ENCODE results near the gene WNT4.

Gene WNT4

DNA sequence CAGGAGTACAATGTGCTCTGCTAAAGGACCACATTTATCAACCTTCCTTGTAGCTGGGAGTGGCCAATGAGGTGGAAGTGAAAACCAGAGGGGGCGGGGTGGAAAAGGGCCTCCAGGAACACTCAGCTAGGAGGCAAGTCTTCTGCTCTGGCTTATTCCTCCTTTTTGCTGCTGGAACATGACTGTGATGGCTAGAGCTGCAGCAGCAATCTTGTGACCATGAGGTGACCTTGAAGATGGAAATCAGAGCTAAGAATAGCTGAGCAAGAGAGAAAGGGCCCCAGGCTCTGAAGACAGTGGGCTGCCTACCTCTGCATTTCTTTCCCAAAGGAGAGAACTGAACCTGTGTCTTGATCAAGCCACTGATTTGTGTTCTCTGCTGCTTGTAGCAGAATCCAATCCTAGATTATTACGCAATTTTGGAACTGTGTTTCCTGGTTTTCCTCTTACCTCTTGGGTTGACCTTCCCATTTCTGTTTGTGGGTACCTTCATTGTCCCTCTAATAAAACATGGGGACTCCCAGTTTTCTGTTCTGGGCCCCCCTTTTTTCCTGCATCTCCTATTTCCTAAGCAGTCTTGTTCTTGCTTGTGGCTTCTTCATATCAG is 36.4 kb upstream of the WNT4 start:
- H3K27me3 ChIP-seq (ENCODE audit: control insufficient read depth in 1 of 2, insufficient read depth in 2 of 2, low read length in 2 of 2), result no peaks in the 10 kb centered on the region
- H3K36me3 ChIP-seq (ENCODE audit: control insufficient read depth in 1 of 2, insufficient read depth in 2 of 2, low read length in 2 of 2), result no peaks in the 10 kb centered on the region
- H3K9ac ChIP-seq (ENCODE audit: low read depth in 1 of 2, low read length in 2 of 2), result no peak overlapping the region
- H3K9me3 ChIP-seq (ENCODE audit: control insufficient read depth in 1 of 2, low read length in 2 of 2), result no peaks in the 10 kb centered on the region
- H3K27ac ChIP-seq (ENCODE audit: low read depth, low read length), result no peak overlapping the region
- H3K4me1 ChIP-seq (ENCODE audit: control insufficient read depth in 1 of 2, insufficient read depth in 2 of 2, low read length in 2 of 2), result no peaks in the 10 kb centered on the region
- H3K4me3 ChIP-seq (ENCODE audit: low read depth in 1 of 2, low read length in 2 of 2), result no peak overlapping the region

DNA sequence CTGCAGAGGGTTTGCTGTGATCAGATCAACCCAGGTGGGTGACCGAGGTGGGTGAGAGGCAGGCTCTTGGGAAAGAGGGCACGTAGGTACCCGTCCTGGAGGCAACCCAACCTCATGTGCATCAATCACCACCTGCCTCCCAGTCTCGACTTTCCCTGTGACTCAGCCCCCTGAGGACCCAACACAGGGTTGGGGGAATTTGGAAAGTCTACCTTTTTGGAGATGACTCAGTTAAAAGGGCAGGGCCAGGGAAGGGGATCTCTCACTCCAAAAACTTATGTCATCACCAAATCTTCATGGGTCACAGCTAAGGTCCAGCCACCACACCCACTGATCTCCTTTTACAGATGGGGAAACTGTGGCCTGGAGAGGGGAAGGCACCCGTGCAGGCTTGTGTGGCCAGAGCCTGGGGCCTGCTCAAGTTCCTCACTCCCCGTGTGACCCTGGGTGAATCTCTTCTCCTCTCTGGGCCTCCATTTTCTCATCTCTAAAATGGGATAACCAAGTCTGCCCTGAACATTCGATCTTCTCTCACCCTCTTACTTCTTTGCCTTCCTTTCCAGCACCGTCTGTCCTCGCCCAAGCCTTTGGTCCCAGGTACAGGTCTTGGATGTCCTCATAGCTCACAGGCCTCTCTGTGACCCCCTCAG is 34.6 kb upstream of the WNT4 start:
- H3K4me3 ChIP-seq (ENCODE audit: low read depth in 1 of 2, low read length in 2 of 2), result no peak overlapping the region
- no peaks in the 10 kb centered on the region for H3K27me3 ChIP-seq (ENCODE audit: control insufficient read depth in 1 of 2, insufficient read depth in 2 of 2, low read length in 2 of 2)
- no peaks in the 10 kb centered on the region for H3K36me3 ChIP-seq (ENCODE audit: control insufficient read depth in 1 of 2, insufficient read depth in 2 of 2, low read length in 2 of 2)
- H3K9me3 ChIP-seq (ENCODE audit: control insufficient read depth in 1 of 2, low read length in 2 of 2), result no peaks in the 10 kb centered on the region
- no peak overlapping the region for H3K9ac ChIP-seq (ENCODE audit: low read depth in 1 of 2, low read length in 2 of 2)
- no peaks in the 10 kb centered on the region for H3K4me1 ChIP-seq (ENCODE audit: control insufficient read depth in 1 of 2, insufficient read depth in 2 of 2, low read length in 2 of 2)
- H3K27ac ChIP-seq (ENCODE audit: low read depth, low read length), result no peak overlapping the region

DNA sequence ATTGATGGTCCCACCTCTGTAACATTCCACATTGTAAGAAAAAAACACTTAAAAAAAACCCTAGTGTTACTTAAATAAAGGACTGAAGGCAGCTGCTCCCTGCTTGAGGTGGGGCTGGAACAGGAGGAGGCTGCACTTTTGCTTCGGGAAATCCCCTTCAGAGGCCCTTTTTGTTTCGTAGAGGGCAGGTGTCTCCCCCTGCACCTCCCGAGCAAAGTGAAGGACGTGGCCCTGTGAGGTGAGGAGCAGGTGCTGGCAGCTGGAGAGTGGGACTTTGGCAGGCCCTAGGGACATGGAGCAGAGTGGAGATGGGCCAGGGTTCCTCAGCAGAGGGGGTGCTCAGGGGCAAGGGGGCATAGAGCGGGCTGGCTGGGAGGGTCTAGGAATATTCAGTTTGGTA is 33.4 kb upstream of the WNT4 start:
- Histone ChIP-seq H3K9me3 (ENCODE audit: control insufficient read depth in 1 of 2, low read length in 2 of 2) (no peaks in the 10 kb centered on the region), H3K9ac (ENCODE audit: low read depth in 1 of 2, low read length in 2 of 2) (no peak overlapping the region), H3K27ac (ENCODE audit: low read depth, low read length) (no peak overlapping the region), H3K4me1 (ENCODE audit: control insufficient read depth in 1 of 2, insufficient read depth in 2 of 2, low read length in 2 of 2) (no peaks in the 10 kb centered on the region), H3K4me3 (ENCODE audit: low read depth in 1 of 2, low read length in 2 of 2) (no peak overlapping the region), H3K27me3 (ENCODE audit: control insufficient read depth in 1 of 2, insufficient read depth in 2 of 2, low read length in 2 of 2) (no peaks in the 10 kb centered on the region), H3K36me3 (ENCODE audit: control insufficient read depth in 1 of 2, insufficient read depth in 2 of 2, low read length in 2 of 2) (no peaks in the 10 kb centered on the region)

DNA sequence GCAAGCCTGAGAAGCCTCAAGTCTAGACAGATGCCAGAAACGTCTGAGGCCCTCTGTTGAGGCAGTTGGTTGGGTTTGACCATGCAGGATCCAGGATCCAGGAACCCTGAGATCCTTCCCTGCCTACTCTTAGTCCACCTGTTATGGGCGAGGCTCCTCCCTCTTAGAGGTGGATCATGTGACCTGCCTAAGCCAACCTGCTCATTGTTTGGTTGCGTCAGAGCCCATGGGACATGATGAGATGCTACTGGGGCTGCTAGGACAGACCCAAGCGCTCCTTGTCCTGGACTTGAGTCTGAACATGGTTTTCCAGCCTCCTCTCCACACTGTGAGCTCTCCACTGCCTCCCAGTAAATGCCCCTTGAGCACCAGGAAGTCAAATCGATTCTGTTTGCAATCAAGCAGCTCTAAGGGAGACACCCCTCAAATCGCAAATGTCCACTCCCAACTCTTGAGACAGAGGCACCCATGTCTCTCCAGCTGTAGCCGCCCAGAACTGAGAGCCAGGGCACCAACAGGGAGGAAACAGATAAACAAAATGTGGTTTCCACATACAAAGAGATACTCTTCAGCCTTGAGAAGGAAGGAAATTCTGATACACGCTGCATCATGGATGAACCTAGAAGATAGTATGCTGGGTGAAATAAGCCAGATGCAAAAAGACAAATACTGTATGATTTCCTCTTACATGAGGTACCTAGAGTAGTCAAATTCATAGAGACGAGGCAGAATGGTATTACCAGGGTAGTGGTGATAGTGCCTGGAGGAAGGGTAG is 31.7 kb upstream of the WNT4 start:
- Histone ChIP-seq H3K4me1 (ENCODE audit: control insufficient read depth in 1 of 2, insufficient read depth in 2 of 2, low read length in 2 of 2) (no peaks in the 10 kb centered on the region), H3K9me3 (ENCODE audit: control insufficient read depth in 1 of 2, low read length in 2 of 2) (no peaks in the 10 kb centered on the region), H3K9ac (ENCODE audit: low read depth in 1 of 2, low read length in 2 of 2) (no peak overlapping the region), H3K4me3 (ENCODE audit: low read depth in 1 of 2, low read length in 2 of 2) (no peak overlapping the region), H3K27me3 (ENCODE audit: control insufficient read depth in 1 of 2, insufficient read depth in 2 of 2, low read length in 2 of 2) (no peaks in the 10 kb centered on the region), H3K27ac (ENCODE audit: low read depth, low read length) (no peak overlapping the region), H3K36me3 (ENCODE audit: control insufficient read depth in 1 of 2, insufficient read depth in 2 of 2, low read length in 2 of 2) (no peaks in the 10 kb centered on the region)

DNA sequence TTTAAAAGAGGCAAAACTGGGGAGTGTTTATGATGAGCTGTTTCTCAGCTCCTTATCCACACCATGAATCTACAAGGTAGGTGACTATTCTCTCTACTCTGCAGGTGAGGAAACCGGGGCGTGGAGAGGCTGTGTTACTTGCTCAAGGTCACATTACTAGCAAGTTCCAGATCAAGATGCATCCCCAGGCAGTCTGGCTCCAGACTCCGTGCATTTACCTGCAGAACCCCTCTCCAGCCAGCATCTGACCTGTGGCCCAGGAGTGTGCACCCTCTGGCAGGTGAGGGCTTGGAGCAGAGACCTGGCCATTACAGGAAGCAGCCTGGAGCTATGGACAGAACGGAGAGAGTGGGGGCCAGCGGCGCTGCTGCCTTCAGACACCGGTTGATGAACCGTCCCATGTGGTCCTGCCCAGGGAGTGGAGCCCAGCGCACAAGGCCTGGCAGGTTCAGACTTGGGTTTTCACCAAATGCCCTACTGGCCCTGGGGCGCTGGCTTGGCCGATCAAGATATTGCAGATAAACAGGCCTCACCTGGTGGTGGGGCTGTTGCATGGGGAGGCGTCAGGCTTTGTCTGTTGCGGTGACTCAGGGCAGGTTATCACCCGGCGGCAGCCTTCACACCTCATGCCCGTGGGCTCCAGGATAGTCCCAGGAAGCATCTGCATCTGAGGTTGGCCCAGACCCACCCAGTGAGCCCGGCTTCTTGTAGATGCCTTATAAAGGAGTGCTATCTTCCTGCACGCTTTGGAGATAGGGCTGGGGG is 29.2 kb upstream of the WNT4 start:
- Histone ChIP-seq H3K27me3 (ENCODE audit: control insufficient read depth in 1 of 2, insufficient read depth in 2 of 2, low read length in 2 of 2) (no peaks in the 10 kb centered on the region), H3K27ac (ENCODE audit: low read depth, low read length) (no peak overlapping the region), H3K9me3 (ENCODE audit: control insufficient read depth in 1 of 2, low read length in 2 of 2) (no peaks in the 10 kb centered on the region), H3K4me3 (ENCODE audit: low read depth in 1 of 2, low read length in 2 of 2) (no peak overlapping the region), H3K9ac (ENCODE audit: low read depth in 1 of 2, low read length in 2 of 2) (no peak overlapping the region), H3K4me1 (ENCODE audit: control insufficient read depth in 1 of 2, insufficient read depth in 2 of 2, low read length in 2 of 2) (no peaks in the 10 kb centered on the region), H3K36me3 (ENCODE audit: control insufficient read depth in 1 of 2, insufficient read depth in 2 of 2, low read length in 2 of 2) (no peaks in the 10 kb centered on the region)

DNA sequence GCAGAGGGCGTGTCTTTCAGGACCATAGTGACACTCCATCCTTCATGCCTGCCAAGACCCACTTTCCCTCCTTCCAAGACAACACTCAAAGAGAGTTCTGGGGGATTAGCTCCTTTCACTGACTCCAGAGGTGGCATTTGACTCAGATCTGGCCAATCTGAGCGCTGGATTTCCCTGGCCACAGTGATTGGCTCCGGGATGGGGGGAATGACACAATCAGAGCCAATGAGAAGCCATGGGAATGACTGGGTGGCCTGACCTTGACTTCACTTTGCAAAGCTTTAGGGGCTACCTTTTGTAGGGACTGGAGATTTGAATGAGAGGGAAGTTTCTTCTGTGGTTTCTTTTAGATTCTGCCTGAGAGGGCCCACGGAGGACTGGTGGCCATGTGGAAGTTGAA is 26.9 kb upstream of the WNT4 start:
- H3K9me3 ChIP-seq (ENCODE audit: control insufficient read depth in 1 of 2, low read length in 2 of 2), result no peaks in the 10 kb centered on the region
- H3K27ac ChIP-seq (ENCODE audit: low read depth, low read length), result no peak overlapping the region
- H3K4me1 ChIP-seq (ENCODE audit: control insufficient read depth in 1 of 2, insufficient read depth in 2 of 2, low read length in 2 of 2), result no peaks in the 10 kb centered on the region
- H3K4me3 ChIP-seq (ENCODE audit: low read depth in 1 of 2, low read length in 2 of 2), result no peak overlapping the region
- no peaks in the 10 kb centered on the region for H3K27me3 ChIP-seq (ENCODE audit: control insufficient read depth in 1 of 2, insufficient read depth in 2 of 2, low read length in 2 of 2)
- no peak overlapping the region for H3K9ac ChIP-seq (ENCODE audit: low read depth in 1 of 2, low read length in 2 of 2)
- H3K36me3 ChIP-seq (ENCODE audit: control insufficient read depth in 1 of 2, insufficient read depth in 2 of 2, low read length in 2 of 2), result no peaks in the 10 kb centered on the region

DNA sequence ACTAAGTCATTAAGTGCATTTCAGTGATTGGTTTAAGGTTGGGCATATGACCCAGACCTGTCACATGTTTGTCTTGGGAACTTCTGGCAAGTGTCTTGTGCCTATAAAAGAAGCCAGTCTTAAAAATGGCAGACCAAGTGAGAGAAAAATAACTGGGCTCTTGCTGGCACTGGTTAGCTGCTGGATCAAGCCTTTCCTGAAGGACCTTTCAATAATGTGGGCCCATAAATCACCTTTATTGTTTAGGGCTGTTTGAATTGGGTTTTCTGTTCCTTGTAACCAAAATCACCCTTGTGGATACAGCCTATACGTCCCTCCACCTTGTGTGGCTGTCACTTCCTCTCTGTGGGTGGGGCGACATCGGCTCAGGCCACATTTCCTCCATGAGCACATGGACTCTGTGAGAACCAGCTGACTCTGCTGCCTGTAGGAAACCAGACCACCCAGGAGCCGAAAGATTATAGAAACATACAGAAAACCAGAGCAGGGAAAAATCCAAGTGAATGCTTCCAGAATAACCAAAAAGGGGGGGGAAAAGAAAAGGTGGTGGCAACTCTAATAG is 25.6 kb upstream of the WNT4 start:
- Histone ChIP-seq H3K36me3 (ENCODE audit: control insufficient read depth in 1 of 2, insufficient read depth in 2 of 2, low read length in 2 of 2) (no peaks in the 10 kb centered on the region), H3K4me3 (ENCODE audit: low read depth in 1 of 2, low read length in 2 of 2) (no peak overlapping the region), H3K4me1 (ENCODE audit: control insufficient read depth in 1 of 2, insufficient read depth in 2 of 2, low read length in 2 of 2) (peaks cover 0 to 5% of the 10 kb centered on the region in 2 donors), H3K9me3 (ENCODE audit: control insufficient read depth in 1 of 2, low read length in 2 of 2) (no peaks in the 10 kb centered on the region), H3K27me3 (ENCODE audit: control insufficient read depth in 1 of 2, insufficient read depth in 2 of 2, low read length in 2 of 2) (no peaks in the 10 kb centered on the region), H3K9ac (ENCODE audit: low read depth in 1 of 2, low read length in 2 of 2) (no peak overlapping the region), H3K27ac (ENCODE audit: low read depth, low read length) (no peak overlapping the region)

DNA sequence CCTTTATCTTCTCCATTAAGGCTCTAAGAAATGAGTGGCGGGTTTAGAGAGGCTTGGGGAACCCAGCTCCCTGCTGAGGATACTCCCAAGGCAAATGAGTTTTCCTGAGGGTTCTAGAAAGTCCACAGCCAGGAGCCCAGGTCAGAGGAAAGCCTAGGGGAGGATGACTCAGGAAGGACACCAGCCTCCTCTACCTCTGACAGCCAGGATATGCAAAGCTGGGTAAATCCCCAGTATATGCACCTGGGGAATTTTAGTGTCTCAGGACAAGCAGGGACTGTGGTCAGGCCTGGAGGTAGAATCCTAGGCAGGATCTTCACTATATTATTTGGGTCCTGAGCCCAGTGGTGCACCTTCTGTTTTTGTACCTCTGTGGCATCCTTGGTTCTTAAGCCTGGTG is 23.5 kb upstream of the WNT4 start:
- H3K4me3 ChIP-seq (ENCODE audit: low read depth in 1 of 2, low read length in 2 of 2), result no peak overlapping the region
- no peak overlapping the region for H3K27ac ChIP-seq (ENCODE audit: low read depth, low read length)
- no peaks in the 10 kb centered on the region for H3K27me3 ChIP-seq (ENCODE audit: control insufficient read depth in 1 of 2, insufficient read depth in 2 of 2, low read length in 2 of 2)
- no peak overlapping the region for H3K9ac ChIP-seq (ENCODE audit: low read depth in 1 of 2, low read length in 2 of 2)
- H3K9me3 ChIP-seq (ENCODE audit: control insufficient read depth in 1 of 2, low read length in 2 of 2), result no peaks in the 10 kb centered on the region
- H3K36me3 ChIP-seq (ENCODE audit: control insufficient read depth in 1 of 2, insufficient read depth in 2 of 2, low read length in 2 of 2), result no peaks in the 10 kb centered on the region
- H3K4me1 ChIP-seq (ENCODE audit: control insufficient read depth in 1 of 2, insufficient read depth in 2 of 2, low read length in 2 of 2), result peaks cover 0 to 8% of the 10 kb centered on the region in 2 donors

DNA sequence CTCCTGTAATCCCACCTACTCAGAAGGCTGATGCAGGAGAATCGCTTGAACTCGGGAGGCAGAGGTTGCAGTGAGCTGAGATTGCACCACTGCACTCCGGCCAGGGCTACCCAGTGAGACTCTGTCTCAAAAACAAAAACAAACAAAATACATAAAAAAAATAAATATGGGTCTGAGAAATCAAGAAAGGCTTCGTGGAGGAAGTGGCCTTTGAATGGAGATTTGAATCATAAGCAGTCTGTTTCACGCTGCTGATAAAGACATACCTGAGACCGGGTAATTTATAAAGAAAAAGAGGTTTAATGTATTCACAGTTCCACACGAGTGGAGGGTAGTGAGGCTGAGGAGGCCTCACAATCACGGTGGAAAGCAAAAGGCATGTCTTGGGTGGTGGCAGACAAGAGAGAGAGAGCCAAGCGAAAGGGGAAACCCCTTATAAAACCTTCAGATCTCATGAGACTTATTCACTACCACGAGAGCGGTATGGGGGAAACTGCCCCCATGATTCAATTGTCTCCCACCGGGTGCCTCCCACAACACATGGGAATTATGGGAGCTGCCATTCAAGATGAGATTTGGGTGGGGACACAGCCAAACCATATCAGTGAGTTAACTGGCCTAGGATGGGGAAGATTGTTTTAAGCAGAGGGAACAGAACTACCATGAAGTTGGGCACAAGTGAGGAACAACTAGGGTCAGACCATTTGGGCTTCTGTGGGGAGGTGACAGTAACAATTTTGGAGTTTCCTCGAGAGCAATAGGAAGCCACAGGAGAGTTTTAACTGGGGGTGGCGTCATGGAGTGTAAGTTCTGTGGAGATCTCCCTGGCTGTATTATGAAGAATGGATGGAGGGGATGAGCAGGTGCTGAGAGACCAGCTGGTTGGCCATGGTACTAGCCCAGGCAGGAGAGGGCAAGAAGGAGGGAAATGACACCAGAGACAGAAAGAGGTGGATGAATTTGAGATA is 22.2 kb upstream of the WNT4 start:
- Histone ChIP-seq H3K9ac (ENCODE audit: low read depth in 1 of 2, low read length in 2 of 2) (no peak overlapping the region), H3K27ac (ENCODE audit: low read depth, low read length) (no peak overlapping the region), H3K36me3 (ENCODE audit: control insufficient read depth in 1 of 2, insufficient read depth in 2 of 2, low read length in 2 of 2) (no peaks in the 10 kb centered on the region), H3K4me1 (ENCODE audit: control insufficient read depth in 1 of 2, insufficient read depth in 2 of 2, low read length in 2 of 2) (peaks cover 0 to 8% of the 10 kb centered on the region in 2 donors), H3K27me3 (ENCODE audit: control insufficient read depth in 1 of 2, insufficient read depth in 2 of 2, low read length in 2 of 2) (no peaks in the 10 kb centered on the region), H3K4me3 (ENCODE audit: low read depth in 1 of 2, low read length in 2 of 2) (no peak overlapping the region), H3K9me3 (ENCODE audit: control insufficient read depth in 1 of 2, low read length in 2 of 2) (no peaks in the 10 kb centered on the region)
